Testis (tissue), 3 donors: ENCODE results near the gene PCDH12. TPM values are rescaled to one million over a fixed set of nuclear protein-coding genes. Genes with fewer than 3 reads are reported as not detected.
"Not testable (repeated sequence)": the region's sequence is repeated elsewhere in the genome, so short reads cannot be mapped to it uniquely, and the experiment has no call there.

Source experiments
- DNase-seq: peaks from one replicate; pipeline ENCODE4 v3.0.0-alpha.2; 2019
- H3K27ac ChIP-seq, 2 donors: fragments of 200-600 bp; sonication (generic); one replicate each; pipeline ENCODE4 v1.5.1; 2019
- H3K27me3 ChIP-seq: fragments of 200-600 bp; sonication (generic); one replicate; pipeline ENCODE4 v1.5.1; 2019
- H3K36me3 ChIP-seq: fragments of 200-600 bp; sonication (generic); one replicate; pipeline ENCODE4 v1.5.1; 2017; ENCODE audit warnings: low read depth; ENCODE audit errors: missing control alignments
- H3K4me1 ChIP-seq: fragments of 200-600 bp; sonication (generic); one replicate; pipeline ENCODE4 v1.5.1; 2019
- H3K4me3 ChIP-seq, 2 donors: fragments of 200-600 bp; sonication (generic); one replicate each; pipeline ENCODE4 v1.5.1; 2017 to 2019
- H3K9me3 ChIP-seq: fragments of 200-600 bp; sonication (generic); one replicate; pipeline ENCODE4 v1.5.1; 2017
- CTCF ChIP-seq, 3 experiments: fragments of 450-650 bp in 2 of 3; fragments of 200-600 bp in 1 of 3; sonication (generic) in 1 of 3; IDR thresholded peaks; one replicate each; pipeline ENCODE4 v1.5.1; 2016 to 2019; ENCODE audit warnings: antibody characterized with exemption in 3 of 3, mild to moderate bottlenecking in 2 of 3, moderate library complexity in 1 of 3
- POLR2A ChIP-seq: fragments of 450-650 bp; IDR thresholded peaks from one replicate; pipeline ENCODE4 v1.6.1; 2017; ENCODE audit warnings: antibody characterized with exemption, mild to moderate bottlenecking, moderate library complexity
- WGBS, 2 donors: methylation state at CpG; one replicate each; pipeline ENCODE4 v1.1.5; 2018; 5-methylcytosine and 5-hydroxymethylcytosine counted together
- intact Hi-C: fragments of 100-400 bp; cut with DNase I; formaldehyde crosslinking; loops from one replicate; pipeline ENCODE4 v1.15.1; 2023; ENCODE audit warnings: low total_unique reads
- polyA plus RNA-seq: library from polyadenylated mRNA; stranded (reverse); fragments of 350-450 nt; fragmentation: Illumina TruSeq; extraction: RNeasy Lipid Tissue Mini Kit (QIAGEN cat#74804); gene quantifications from one replicate; pipeline ENCODE4 v1.2.3, GENCODE V29; 2014; ENCODE audit warnings: low read depth, low replicate concordance; ENCODE audit not compliant: insufficient read depth
- total RNA-seq, 2 donors: library from RNA; depleted of rRNA; stranded (reverse); fragments of >200 nt; gene quantifications; one replicate each; pipeline ENCODE4 v1.2.3, GENCODE V29; 2016

The PCDH12 gene
- total and polyA plus RNA-seq, 3 donors from 2014 or later = 0.31 to 2.0 (median 1.6) TPM

- Histone ChIP-seq H3K27me3 (no peaks in the 10 kb centered on the region), H3K4me1 (peaks cover 6% of the 10 kb centered on the region), H3K9me3 (no peaks in the 10 kb centered on the region), H3K4me3 (no peak overlapping the region), H3K36me3 (no peaks in the 10 kb centered on the region), H3K27ac (no peak overlapping the region)
- TF ChIP-seq POLR2A = no peak
- TF ChIP-seq CTCF (IDR thresholded peaks at IDR 0.05) = no peak
- 80 to 85% methylated on average over 8 of the region's 8 CpGs for WGBS, 2 donors
- no peak for DNase-seq
- intact Hi-C loops = no loop called here
Measured at GRCh38 chr5:141928051-141928450, 30.0 kb downstream of the PCDH12 start.

GRCh38 chr5:141926434-141926833 lies 31.6 kb downstream of the PCDH12 start:
- 82 to 88% methylated on average over 2 of the region's 2 CpGs for WGBS, 2 donors
- intact Hi-C loops = no loop called here
- H3K4me1 ChIP-seq = peaks cover 6% of the 10 kb centered on the region

GRCh38 chr5:141923448-141924313 lies 34.3 kb downstream of the PCDH12 start, which contains the start of gene DELE1:
TSS of gene DELE1 (plus strand) at chr5:141923871. CDS start at chr5:141923942, 71 bp downstream.
- TF ChIP-seq CTCF (IDR thresholded peaks at IDR 0.05) = no peak
- peak; percentile 11 for TF ChIP-seq POLR2A
- Histone ChIP-seq H3K9me3 (no peaks in the 10 kb centered on the region), H3K36me3 (no peaks in the 10 kb centered on the region), H3K4me3 (peak within 1 kb of the TSS; percentile 72 to 76), H3K27ac (peak within 1 kb of the TSS; percentile 93 to 98), H3K27me3 (no peaks in the 10 kb centered on the region), H3K4me1 (peaks cover 6% of the 10 kb centered on the region)
- peak; percentile 97 for DNase-seq
- intact Hi-C loops = no loop called here
- 0% methylated on average over 24 to 53 of the region's 53 CpGs for WGBS, 2 donors

More at GRCh38 chr5:141926434-141926833, 31.6 kb downstream of the PCDH12 start:
- no peaks in the 10 kb centered on the region for H3K36me3 ChIP-seq
- H3K27ac ChIP-seq = no peak overlapping the region
- TF ChIP-seq POLR2A = no peak
- no peak for TF ChIP-seq CTCF (IDR thresholded peaks at IDR 0.05)
- no peak overlapping the region for H3K4me3 ChIP-seq
- no peak for DNase-seq
- no peaks in the 10 kb centered on the region for H3K27me3 ChIP-seq
- H3K9me3 ChIP-seq = no peaks in the 10 kb centered on the region

- Histone ChIP-seq H3K27ac (peak overlapping the region; percentile 93 to 98), H3K4me3 (peak overlapping the region; percentile 72 to 76)
- H3K4me1 ChIP-seq, H3K27me3 ChIP-seq, H3K36me3 ChIP-seq, intact Hi-C loops, H3K9me3 ChIP-seq, DNase-seq: not testable (repeated sequence)
- 30 to 36% methylated on average over 27 to 28 of the region's 28 CpGs for WGBS, 2 donors
Measured at GRCh38 chr5:141922827-141923447, 35.1 kb downstream of the PCDH12 start.

GRCh38 chr5:141920771-141921170 lies 37.2 kb downstream of the PCDH12 start:
- H3K36me3 ChIP-seq = no peaks in the 10 kb centered on the region
- no peak overlapping the region for H3K27ac ChIP-seq
- intact Hi-C loops = no loop called here
- peaks cover 6% of the 10 kb centered on the region for H3K4me1 ChIP-seq
- H3K9me3 ChIP-seq = no peaks in the 10 kb centered on the region
- H3K27me3 ChIP-seq = no peaks in the 10 kb centered on the region
- no peak overlapping the region for H3K4me3 ChIP-seq
- DNase-seq = no peak
- 81 to 89% methylated on average over 2 of the region's 2 CpGs for WGBS, 2 donors
- no peak for TF ChIP-seq CTCF (IDR thresholded peaks at IDR 0.05)
- TF ChIP-seq POLR2A = no peak
